Left colon (tissue), 2 donors: ENCODE measurements around the gene SPOCK1. TPM values are rescaled to one million over a fixed set of nuclear protein-coding genes. Genes with fewer than 3 reads are reported as not detected.

ENCODE experiments used
- ATAC-seq: fragments of 200-7000 bp; cut with Tn5 transposase; one replicate; pipeline ENCODE4 v1.9.1; 2020; ENCODE audit warnings: mild to moderate bottlenecking, moderate library complexity
- DNase-seq, 2 donors: peaks; one replicate each; pipeline ENCODE4 v3.0.0-alpha.2; 2020
- intact Hi-C, 2 donors: fragments of 100-400 bp; cut with DNase I in 1 of 2; cut with micrococcal nuclease in 1 of 2; formaldehyde crosslinking; loops; one replicate each; pipeline versions ENCODE4 v1.11.2 to v1.14.0; 2022; cut with DNase I, micrococcal nuclease
- total RNA-seq, 2 donors: library from RNA; stranded (reverse); fragmentation: NEBNext Ultra II Directional; extraction: Animal tissue kit (Norgen Biotek cat#: 25700); gene quantifications; one replicate each; pipeline ENCODE4 v1.2.1, GENCODE V29; 2021
- donor health status: DM: no; HTN: no; CAD: no.
- donor health status: DM: yes; HTN: yes; CAD: no.

Gene SPOCK1
- total RNA-seq, 2 donors from 2014 or later, result 2.3 to 11.1 TPM

- intact Hi-C loops, result no loop called here
- DNase-seq (no peak), ATAC-seq (no peak)
Measured at GRCh38 chr5:137176609-137177008, 322.5 kb downstream of the SPOCK1 start.

- intact Hi-C loops, result no loop called here
- DNase-seq (no peak), ATAC-seq (no peak)
Measured at GRCh38 chr5:137176126-137176525, 323.0 kb downstream of the SPOCK1 start.

- no peak for DNase-seq
- ATAC-seq, result no peak
- intact Hi-C loops, result no loop called here
Measured at GRCh38 chr5:137174196-137174595, 324.9 kb downstream of the SPOCK1 start.

GRCh38 chr5:137172258-137172657 lies 326.9 kb downstream of the SPOCK1 start:
- intact Hi-C loops, result no loop called here
- DNase-seq (no peak), ATAC-seq (no peak)

GRCh38 chr5:137167187-137167586 lies 331.9 kb downstream of the SPOCK1 start:
- ATAC-seq, result no peak
- intact Hi-C loops, result no loop called here
- no peak for DNase-seq

GRCh38 chr5:137164961-137165360 lies 334.2 kb downstream of the SPOCK1 start:
- intact Hi-C loops, result no loop called here
- no peak for ATAC-seq
- no peak for DNase-seq

- intact Hi-C loops, result no loop called here
- DNase-seq (no peak), ATAC-seq (no peak)
Measured at GRCh38 chr5:137164536-137164935, 334.6 kb downstream of the SPOCK1 start.

- intact Hi-C loops, result no loop called here
- ATAC-seq, result no peak
- DNase-seq, result no peak
Measured at GRCh38 chr5:137158691-137159090, 340.4 kb downstream of the SPOCK1 start.

GRCh38 chr5:137156180-137156579 lies 342.9 kb downstream of the SPOCK1 start:
- ATAC-seq (no peak), DNase-seq (no peak)
- intact Hi-C loops, result no loop called here

GRCh38 chr5:137155261-137156000 lies 343.7 kb downstream of the SPOCK1 start:
- ATAC-seq, result no peak
- intact Hi-C loops, result no loop called here

GRCh38 chr5:137152616-137153015 lies 346.5 kb downstream of the SPOCK1 start:
- DNase-seq (no peak), ATAC-seq (no peak)
- intact Hi-C loops, result no loop called here

More at GRCh38 chr5:137155261-137156000, 343.7 kb downstream of the SPOCK1 start:
- DNase-seq, result no peak

GRCh38 chr5:137148655-137149054 lies 350.5 kb downstream of the SPOCK1 start:
- no peak for ATAC-seq
- DNase-seq, result no peak
- intact Hi-C loops, result no loop called here

- DNase-seq (no peak), ATAC-seq (no peak)
- intact Hi-C loops, result no loop called here
Measured at GRCh38 chr5:137148159-137148558, 351.0 kb downstream of the SPOCK1 start.

GRCh38 chr5:137147346-137147745 lies 351.8 kb downstream of the SPOCK1 start:
- intact Hi-C loops, result no loop called here
- no peak for ATAC-seq

GRCh38 chr5:137146402-137146890 lies 352.7 kb downstream of the SPOCK1 start:
- ATAC-seq (no peak), DNase-seq (no peak)
- intact Hi-C loops, result no loop called here

More at GRCh38 chr5:137147346-137147745, 351.8 kb downstream of the SPOCK1 start:
- DNase-seq, result no peak

GRCh38 chr5:137145721-137146120 lies 353.4 kb downstream of the SPOCK1 start:
- intact Hi-C loops, result no loop called here
- no peak for DNase-seq
- ATAC-seq, result no peak

- ATAC-seq (no peak), DNase-seq (no peak)
- intact Hi-C loops, result no loop called here
Measured at GRCh38 chr5:137144656-137145055, 354.5 kb downstream of the SPOCK1 start.

GRCh38 chr5:137142764-137143605 lies 356.1 kb downstream of the SPOCK1 start:
- DNase-seq, result peak in 1 of 2 donors; percentile 9
- intact Hi-C loops, result no loop called here
- ATAC-seq, result no peak

- DNase-seq, result no peak
- no peak for ATAC-seq
- intact Hi-C loops, result no loop called here
Measured at GRCh38 chr5:137142346-137142745, 356.8 kb downstream of the SPOCK1 start.

GRCh38 chr5:137141779-137142178 lies 357.3 kb downstream of the SPOCK1 start:
- no peak for ATAC-seq
- intact Hi-C loops, result no loop called here

More at GRCh38 chr5:137141779-137142178, 357.3 kb downstream of the SPOCK1 start:
- DNase-seq, result no peak
